Cardiac septum (tissue), 1 donor: ENCODE data around the gene RPS2. TPM values are rescaled to one million over a fixed set of nuclear protein-coding genes. Genes with fewer than 3 reads are reported as not detected.

Source experiments
- DNase-seq: peaks from one replicate; pipeline ENCODE4 v3.0.0-alpha.2; 2020; ENCODE audit warnings: low spot score
- intact Hi-C: fragments of 100-400 bp; cut with DNase I; formaldehyde crosslinking; loops from one replicate; pipeline ENCODE4 v1.14.0; 2022
- total RNA-seq: library from RNA; stranded (reverse); fragmentation: NEBNext Ultra II Directional; extraction: Animal tissue kit (Norgen Biotek cat#: 25700); gene quantifications from one replicate; pipeline ENCODE4 v1.2.1, GENCODE V29; 2021
- donor health status: DM: no; HTN: no; CAD: no.

RPS2 gene
- total RNA-seq, 1 donor from 2014 or later, result 702 TPM

DNA sequence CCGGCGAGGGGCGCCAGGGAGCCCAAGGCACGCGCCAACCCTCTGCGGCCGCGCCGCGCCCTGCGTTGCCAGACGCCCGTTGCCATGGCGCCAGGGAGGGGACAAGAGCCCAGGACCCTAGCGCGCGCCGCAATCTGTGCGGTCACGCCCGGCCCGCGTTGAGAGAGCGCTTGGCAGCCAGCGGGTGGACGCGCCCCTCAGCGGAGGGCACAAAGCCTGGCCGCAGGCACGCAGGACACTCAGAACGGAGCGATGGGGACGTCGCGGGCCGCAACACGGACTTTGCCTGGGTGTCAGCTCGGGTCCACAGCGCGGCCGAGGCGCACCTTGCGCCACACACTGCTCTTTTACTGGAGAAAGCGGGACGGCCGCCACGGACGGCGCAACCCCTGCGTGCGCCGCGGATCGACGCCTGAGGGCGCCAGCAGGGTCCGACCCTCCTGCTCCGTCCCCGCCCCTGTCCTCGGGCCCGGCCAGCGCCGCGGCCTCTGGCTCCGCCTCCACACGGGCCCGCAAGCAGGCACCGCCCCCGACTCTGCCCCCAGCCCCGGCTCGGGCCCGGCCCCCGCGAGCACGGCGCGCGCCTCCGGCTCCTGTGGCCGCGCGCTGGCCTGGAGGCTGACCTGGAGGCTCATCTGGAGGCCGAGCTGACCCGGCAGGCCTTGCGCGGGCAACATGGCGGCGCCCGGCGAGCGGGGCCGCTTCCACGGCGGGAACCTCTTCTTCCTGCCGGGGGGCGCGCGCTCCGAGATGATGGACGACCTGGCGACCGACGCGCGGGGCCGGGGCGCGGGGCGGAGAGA lies 19.1 kb upstream of the RPS2 start, which contains the start of gene GFER:
TSS of gene GFER (plus strand) at position 650 of the 803 bp plus-strand sequence. CDS start at position 676, 26 bp downstream.
- peak; percentile 95 for DNase-seq
- intact Hi-C loops, result no loop called here

DNA sequence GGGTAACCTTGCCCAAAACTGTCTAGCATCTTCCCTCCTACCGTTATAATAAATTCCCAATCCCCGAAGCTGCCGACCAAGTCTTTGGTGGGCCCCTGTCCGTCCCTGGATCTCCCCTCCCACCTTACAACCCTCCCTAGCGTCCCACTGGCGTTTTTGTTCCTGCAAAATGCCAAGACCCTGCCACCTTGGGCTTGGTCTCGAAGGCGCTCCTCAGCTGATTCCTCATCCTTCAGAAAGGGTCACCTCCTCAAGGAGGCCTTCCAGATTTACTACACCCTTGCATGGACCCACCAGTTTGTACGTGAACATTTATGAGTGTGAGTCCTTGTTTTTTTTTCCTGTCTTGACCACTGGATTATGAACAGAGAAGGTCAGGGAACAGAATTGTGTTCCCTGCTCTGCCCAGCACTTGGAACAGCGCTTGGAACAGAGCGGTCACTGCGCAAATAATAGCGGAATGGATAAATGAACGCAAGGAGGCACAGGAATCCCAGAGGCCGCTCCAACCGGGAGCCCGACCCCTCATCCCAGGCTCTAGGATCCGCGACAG lies 18.4 kb upstream of the RPS2 start:
- no peak for DNase-seq
- intact Hi-C loops, result no loop called here

DNA sequence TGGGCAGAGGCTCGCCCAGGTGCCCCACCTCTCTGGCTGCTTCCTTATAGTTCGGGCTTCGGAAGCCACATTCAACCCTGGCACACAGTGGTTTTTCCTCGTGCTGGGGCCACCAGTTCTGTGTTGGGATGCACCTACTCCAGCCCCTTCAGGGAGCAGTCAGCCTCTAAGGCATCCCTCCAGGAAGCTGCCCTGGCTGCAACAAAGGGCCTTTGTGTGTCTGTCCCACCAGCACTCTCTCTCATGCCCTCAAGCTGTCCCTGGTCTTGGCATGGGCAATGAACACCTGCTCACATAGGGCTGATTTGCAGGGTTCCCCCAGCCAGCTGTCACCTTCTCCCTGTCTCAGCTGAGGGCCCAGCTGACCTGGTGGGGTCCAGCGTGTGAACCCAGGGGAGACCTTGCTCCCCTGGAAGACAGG lies 17.4 kb upstream of the RPS2 start:
- no peak for DNase-seq
- intact Hi-C loops, result no loop called here

DNA sequence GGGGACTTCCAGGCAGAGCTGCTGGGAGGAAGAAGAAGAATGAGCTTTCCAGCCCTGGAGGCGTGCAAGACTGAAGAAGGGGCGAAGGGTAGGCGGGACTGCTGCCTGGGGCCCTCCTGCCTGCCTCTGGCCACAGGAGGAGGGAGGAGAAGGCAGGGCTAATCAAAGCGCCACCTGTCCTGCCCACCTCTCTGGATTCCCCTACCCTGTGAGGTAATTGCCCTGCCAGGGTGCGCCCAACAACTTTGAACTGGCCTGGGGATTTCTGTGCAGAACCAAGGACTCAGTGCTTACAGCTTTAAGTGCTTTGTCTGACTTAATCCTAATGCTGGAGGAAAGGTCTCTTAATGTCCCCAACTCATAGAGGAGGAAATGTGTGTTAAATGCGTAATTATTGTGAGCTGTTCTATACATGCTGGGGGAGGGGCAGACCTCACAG lies 16.8 kb upstream of the RPS2 start, which contains the start of gene NOXO1:
TSS of gene NOXO1 (minus strand) at position 72 of the 439 bp plus-strand sequence. CDS start 290 bp downstream, outside the sequence.
- intact Hi-C loops, result no loop called here
- DNase-seq, result no peak

DNA sequence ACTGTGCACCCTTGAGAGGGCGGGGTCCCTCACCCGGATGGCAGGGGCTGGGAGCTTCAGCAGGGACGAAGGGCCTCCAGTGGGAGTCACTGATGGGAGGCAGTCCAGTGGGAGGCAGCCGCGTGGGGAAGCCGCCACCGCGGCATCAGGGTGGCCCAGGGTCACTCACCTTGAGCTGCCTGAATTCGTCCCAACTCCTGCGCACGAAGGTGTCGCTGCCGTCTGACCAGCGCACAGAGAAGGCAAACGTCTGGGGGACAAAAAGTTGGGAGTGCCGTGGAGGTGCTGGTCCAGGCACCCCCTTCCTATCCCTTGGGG lies 16.1 kb upstream of the RPS2 start:
- DNase-seq, result no peak
- intact Hi-C loops, result no loop called here

DNA sequence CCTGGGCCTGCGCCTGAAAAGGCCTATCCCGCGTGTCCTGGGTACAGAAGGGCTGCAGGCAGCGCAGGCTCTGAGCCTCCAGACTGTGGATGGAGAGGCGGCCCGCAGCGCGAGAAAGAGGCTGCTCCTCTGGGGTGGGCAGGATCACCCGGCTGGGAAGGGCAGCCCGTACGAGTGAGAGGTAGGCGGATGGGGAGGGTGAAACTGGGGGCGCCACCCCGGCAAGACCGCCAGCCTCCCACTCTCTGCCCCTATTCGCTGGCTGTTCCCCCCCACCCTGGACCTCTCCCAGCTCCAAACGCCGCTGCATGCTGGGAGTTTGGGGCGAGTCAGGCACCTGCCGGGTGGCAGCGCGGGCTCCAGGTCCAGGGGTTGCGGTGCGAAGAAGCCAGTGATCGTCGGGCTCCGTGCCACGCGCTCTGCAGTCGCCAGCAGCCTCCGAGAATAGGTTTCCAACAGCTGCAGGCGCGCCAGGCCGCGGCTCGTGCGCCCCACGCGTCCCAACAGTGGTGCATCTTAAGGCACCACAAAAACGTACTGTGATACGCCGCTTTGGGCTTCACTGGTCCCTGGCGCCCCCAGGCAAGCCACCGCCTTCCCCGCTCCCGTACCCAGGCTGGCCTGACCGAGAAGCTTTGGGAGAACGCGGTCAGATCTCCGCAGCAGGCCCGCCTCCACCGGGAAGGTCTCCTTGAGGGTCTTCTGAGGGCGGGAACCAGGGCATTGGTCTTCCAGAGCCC lies 15.6 kb upstream of the RPS2 start:
- no peak for DNase-seq
- intact Hi-C loops, result no loop called here

DNA sequence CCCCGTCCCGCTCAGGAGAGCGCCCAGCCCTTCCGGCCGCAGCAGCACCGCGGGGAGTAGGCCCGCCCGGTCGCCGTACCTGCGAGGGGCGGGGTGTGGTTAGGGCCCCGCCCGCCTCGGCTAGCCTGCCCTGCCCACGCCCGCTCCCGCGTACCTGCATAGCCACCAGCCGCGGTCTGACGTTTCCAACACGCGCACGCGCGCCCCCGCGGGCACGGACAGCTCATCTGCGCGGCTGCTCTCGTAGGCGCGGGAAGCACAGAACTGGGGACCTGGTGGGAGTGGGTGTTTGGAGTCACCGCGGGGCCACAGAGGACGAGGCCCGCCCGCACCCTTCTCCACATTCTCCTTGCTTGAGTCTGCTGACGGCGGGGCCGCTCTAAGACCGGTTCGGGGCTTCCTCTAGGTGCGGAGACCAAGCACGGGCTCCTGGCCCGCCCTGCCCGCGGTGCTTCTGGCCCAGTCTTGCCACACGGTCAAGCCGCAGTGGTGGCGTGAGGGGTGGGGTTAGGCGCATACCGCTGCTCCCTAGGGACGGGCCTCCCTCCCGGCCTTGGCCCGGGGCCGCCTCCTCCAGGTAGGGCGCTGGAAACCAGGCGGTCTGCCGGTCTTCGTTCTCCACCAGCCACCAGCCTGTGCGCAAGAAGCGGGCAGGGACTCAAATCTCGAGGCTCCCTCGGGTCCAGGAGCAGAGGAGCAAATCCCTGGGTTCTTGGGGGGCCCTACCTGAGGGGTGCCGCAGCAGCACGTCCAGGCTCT lies 14.8 kb upstream of the RPS2 start:
- DNase-seq, result no peak
- intact Hi-C loops, result no loop called here

DNA sequence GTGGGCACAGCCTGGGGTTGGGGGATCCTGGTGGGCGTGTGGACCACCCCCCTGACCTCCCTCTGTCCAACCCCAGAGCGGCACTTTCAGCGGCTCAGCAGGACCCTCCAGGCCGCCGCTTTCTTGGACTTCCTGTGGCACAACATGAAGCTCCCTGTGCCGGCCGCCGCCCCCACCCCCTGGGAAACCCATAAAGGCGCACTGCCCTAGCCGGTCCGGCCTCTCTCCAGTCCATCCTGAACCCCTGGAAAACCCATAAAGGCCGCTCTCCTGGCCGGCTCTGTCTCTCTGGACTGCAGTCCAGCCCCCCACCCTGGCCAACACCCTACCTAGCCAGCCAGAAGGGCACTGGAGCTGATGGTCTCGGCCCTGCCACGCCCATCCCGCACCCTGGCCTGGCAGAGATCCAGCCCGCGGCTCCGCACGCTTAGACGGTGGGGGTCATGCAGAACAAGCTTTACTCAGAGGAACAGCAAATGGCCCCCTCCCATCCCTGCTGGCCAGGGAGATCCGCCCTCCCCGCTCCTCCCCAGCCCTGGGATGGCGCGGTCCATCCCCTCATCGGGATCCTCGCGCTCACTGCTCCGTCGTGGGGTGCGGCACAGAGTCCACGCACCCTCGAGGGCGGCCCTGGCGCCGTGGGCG lies 14.0 kb upstream of the RPS2 start:
- DNase-seq, result no peak
- intact Hi-C loops, result no loop called here

DNA sequence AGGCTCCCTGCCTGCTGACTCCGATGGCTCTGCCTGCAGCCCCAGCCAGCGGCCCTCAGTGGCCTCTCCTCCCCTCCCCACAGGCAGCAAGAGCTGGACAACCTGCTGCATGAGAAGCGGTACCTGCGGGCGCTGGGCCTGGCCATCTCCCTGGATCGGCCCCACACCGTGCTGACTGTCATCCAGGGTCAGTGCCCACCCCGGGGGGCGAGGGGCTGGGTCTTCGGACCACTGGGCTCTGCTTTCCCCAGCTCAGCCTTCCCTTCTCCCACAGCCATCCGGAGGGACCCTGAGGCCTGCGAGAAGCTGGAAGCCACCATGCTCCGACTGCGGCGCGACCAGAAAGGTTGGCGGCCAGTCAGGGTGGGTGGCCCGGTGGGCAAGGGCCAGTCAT lies 13.2 kb upstream of the RPS2 start:
- intact Hi-C loops, result no loop called here
- DNase-seq, result no peak

DNA sequence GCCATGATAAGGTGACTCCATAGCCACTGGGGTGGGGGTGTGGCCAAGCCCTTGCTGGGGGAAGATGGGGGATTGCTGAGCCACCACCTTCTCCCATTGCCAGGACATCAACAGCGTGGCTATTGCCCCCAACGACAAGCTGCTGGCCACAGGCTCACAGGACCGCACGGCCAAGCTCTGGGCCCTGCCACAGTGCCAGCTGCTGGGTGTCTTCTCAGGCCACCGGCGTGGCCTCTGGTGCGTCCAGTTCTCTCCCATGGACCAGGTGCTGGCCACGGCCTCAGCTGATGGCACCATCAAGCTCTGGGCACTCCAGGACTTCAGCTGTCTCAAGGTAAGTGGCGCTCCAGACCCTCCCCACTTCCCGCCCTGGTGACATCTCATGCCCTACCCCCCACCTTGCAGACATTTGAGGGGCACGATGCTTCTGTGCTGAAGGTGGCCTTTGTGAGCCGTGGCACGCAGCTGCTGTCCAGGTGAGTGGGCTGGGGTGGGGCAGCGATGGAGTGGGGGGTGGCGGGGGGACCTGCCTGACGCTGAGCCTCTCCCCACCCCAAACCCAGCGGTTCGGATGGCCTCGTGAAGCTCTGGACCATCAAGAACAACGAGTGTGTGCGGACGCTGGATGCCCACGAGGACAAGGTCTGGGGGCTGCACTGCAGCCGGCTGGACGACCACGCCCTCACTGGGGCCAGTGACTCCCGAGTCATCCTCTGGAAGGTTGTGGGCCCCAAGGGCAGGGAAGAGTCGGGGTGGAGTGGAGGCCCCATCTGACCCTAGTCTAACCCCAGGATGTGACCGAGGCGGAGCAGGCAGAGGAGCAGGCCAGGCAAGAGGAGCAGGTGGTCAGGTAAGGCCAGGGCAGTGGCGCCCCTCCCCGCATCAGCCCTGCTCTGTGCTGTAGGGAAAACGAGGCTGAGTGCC lies 12.6 kb upstream of the RPS2 start:
- intact Hi-C loops, result no loop called here

DNA sequence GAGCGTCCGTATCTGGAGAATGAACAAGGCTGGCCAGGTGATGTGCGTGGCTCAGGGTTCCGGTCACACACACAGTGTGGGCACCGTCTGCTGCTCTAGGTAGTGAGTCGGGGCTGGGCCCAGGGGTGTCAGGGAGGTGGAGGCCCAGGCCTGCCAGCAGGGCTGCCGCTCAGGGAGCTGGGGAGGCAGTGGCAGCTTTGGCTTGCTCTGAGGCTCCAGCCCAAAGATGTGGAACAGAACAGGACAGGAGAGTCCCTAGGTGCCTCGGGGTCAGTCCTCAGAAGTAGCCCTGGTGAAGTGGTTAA lies 11.5 kb upstream of the RPS2 start:
- intact Hi-C loops, result no loop called here
- no peak for DNase-seq

More for the DNA sequence above, 12.6 kb upstream of the RPS2 start:
- no peak for DNase-seq

DNA sequence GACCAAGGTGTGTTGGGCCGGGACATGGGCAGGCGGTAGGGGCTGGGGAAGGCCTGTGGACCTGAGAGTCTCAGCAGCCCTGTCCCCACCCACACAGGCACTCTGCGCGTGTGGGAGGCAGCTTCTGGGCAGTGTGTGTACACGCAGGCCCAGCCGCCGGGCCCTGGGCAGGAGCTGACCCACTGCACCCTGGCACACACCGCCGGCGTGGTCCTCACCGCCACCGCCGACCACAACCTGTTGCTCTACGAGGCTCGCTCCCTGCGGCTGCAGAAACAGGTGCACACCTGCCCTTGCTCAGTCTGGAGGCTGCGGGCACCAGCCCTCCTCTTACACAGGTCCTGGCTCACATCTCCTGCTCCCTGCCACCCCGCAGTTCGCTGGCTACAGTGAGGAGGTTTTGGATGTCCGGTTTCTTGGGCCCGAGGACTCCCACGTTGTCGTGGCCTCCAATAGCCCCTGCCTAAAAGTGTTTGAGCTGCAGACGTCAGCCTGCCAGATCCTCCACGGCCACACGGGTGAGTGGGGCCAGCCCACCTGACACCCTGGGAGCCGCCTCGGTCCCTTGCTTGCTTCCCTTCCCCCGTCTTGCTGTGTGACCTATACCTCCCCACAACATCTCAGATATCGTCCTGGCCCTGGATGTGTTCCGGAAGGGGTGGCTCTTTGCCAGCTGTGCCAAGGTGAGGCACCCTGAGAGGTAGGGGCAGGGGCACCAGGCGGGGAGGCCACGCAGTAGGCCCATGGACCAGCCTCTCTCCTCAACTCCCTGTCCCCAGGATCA lies 11.0 kb upstream of the RPS2 start:
- DNase-seq, result no peak
- intact Hi-C loops, result no loop called here

DNA sequence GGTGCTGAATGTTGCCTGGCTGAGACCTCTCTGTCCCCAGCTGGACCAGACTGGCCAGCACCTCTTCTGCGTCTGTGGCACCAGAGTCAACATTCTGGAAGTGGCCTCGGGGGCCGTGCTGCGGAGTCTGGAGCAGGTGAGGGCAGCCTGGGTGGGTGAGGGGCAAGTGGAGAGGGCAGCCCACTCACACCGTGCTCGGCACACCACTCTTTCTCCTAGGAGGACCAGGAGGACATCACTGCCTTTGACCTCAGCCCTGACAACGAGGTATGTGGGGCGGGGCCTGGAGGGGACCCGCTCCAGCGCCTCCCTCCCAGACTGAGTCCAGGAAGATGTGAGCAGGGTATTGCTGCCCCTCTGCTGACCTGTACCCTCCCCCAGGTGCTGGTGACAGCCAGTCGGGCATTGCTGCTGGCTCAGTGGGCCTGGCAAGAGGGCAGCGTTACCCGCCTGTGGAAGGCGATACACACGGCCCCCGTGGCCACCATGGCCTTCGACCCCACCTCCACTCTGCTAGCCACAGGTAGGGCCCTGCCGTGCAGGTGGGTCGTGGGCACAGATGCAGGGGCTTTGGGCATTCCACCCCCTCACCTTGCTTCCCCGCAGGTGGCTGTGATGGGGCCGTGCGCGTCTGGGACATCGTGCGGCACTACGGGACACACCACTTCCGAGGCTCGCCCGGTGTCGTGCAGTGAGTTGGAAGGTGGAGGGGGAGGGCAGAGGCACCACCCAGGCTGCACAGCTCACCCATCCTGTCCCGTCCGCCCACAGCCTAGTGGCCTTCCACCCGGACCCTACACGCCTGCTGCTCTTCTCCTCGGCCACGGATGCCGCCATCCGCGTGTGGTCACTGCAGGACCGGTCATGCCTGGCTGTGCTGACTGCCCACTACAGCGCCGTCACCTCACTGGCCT lies 9.8 kb upstream of the RPS2 start:
- no peak for DNase-seq
- intact Hi-C loops, result no loop called here

DNA sequence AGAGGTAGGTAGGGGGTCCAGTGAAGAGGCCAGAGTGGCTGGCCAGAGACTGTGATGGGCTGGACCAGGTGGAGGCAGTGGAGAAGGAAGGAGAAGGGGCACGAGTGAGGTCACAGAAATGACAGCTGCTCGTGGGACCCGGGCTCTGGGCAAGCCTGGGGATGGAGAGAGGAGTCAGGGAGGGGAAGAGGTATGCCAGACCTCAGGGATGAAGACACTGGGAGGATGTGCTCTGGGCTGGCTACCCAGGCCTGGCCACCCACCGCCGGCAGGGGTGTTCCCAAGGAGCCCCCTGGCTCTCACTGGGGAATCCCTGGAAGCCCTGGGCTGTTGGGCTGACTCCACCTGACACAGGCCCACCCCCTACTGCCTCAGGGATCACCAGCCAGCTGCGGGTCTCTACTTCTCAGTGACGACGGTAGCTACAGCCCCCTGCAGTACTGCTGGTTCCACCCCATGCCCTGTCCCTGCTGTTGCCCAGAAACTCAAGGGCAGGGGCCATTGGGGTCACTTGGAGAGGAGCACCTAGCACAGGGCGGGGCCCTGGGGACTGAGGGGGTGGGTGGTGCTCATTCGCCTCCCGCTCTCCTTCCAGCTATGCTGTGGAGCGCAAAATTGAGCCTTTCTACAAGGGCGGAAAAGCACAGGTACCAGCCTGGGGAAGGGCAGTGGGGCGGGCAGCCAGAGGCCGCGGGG lies 9.0 kb upstream of the RPS2 start:
- no peak for DNase-seq
- intact Hi-C loops, result no loop called here

DNA sequence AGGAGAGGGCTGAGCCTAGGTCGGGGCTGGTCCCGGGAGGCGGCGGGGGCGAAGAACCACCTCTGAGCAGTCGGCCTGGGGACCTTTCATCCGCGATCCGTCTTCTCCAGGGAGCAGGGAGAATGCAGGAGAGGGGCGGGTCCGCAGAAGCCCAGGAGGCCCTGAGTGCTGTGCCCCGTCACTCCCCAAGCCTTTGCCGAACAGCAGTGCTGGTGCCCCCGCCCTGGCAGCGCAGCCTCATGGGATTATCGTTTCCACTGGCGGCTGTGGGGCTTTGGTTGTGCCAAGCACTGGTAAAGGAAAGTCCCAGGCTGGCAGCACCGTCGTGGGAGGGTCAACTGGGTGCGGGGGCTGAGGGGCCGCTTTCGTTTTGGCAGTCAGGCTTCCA lies 7.9 kb upstream of the RPS2 start:
- intact Hi-C loops, result no loop called here
- DNase-seq, result no peak

DNA sequence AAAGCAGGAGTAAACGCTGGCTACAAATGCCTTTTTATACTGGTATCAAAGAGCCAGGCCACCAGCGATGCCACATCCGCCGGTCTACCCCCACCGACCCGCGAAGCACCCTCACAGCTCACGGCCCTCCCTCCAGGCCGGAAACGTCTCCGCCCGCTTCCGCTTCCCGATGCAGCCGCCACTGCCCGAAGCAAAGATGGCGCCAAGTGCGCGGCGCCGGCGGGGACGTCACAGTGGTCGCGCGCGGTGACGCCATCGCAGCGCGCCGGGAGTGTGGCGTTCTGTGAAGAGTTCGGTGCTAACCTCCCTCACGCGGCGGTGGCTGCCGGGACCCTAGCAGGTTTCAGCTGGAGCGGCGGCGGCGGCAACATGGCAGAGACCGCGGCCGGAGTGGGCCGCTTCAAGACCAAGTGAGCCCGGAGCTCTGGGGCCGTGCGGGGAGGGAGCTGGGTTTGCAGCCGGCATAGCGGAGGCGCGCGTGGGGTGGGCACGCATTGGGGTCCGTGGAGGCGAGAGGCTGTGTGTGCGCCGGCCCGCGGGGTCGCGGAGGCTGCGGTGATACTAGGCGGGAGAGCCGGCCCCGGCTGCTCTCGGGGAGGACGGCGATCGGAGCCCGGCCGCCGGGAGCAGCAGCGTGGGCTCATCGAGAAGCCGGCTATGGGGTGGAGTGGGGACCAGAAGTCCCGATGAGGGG lies 7.3 kb upstream of the RPS2 start, which contains the start of gene TBL3:
TSS of gene TBL3 (plus strand) at position 258 of the 694 bp plus-strand sequence. CDS start at position 370, 112 bp downstream.
- peak; percentile 96 for DNase-seq
- intact Hi-C loops, result no loop called here
